ENCODE measurements around the gene ATP9B.

ATP9B gene

DNA sequence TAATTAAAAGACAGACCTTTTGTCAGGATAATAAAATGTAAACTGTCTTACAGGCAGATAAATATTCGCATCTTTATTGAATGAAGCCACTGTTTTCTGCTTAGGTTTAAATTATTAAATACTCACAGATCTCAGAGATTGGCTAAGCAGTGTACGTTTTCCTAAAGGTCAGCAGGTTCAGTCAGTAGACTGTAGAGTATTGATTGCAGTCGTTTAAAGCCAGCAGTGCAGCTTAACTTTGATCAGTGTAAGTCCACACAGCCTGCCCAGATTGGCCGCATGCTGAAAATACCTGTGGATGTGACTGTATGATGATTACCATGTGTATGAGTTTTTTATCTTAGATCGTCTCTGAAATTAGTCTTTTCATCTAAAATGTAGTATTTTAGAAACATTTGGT lies 42.3 kb downstream of the ATP9B start:
- Histone ChIP-seq H3K4me1 (ENCODE audit: control insufficient read depth, low read depth, low read length) (no peaks in the 10 kb centered on the region), H3K36me3 (ENCODE audit: control insufficient read depth, low read depth, low read length) (no peaks in the 10 kb centered on the region), H3K9ac (ENCODE audit: low read length) (no peak overlapping the region), H3K27ac (ENCODE audit: low read length) (no peak overlapping the region), H3K9me3 (ENCODE audit: control insufficient read depth, low read depth, low read length) (no peaks in the 10 kb centered on the region), H3K27me3 (ENCODE audit: control insufficient read depth, insufficient read depth, low read length) (no peaks in the 10 kb centered on the region), H3K4me3 (ENCODE audit: low read length) (no peak overlapping the region)

- Histone ChIP-seq H3K4me1 (ENCODE audit: control insufficient read depth, low read depth, low read length) (no peaks in the 10 kb centered on the region), H3K36me3 (ENCODE audit: control insufficient read depth, low read depth, low read length) (no peaks in the 10 kb centered on the region), H3K9me3 (ENCODE audit: control insufficient read depth, low read depth, low read length) (no peaks in the 10 kb centered on the region), H3K9ac (ENCODE audit: low read length) (no peak overlapping the region), H3K27ac (ENCODE audit: low read length) (no peak overlapping the region), H3K4me3 (ENCODE audit: low read length) (no peak overlapping the region), H3K27me3 (ENCODE audit: control insufficient read depth, insufficient read depth, low read length) (no peaks in the 10 kb centered on the region)
Observed at GRCh38 chr18:79117385-79117784, 48.2 kb downstream of the ATP9B start.

- H3K9me3 ChIP-seq (ENCODE audit: control insufficient read depth, low read depth, low read length), result no peaks in the 10 kb centered on the region
- no peaks in the 10 kb centered on the region for H3K36me3 ChIP-seq (ENCODE audit: control insufficient read depth, low read depth, low read length)
- H3K27me3 ChIP-seq (ENCODE audit: control insufficient read depth, insufficient read depth, low read length), result no peaks in the 10 kb centered on the region
- no peak overlapping the region for H3K4me3 ChIP-seq (ENCODE audit: low read length)
- no peak overlapping the region for H3K9ac ChIP-seq (ENCODE audit: low read length)
- no peak overlapping the region for H3K27ac ChIP-seq (ENCODE audit: low read length)
- H3K4me1 ChIP-seq (ENCODE audit: control insufficient read depth, low read depth, low read length), result no peaks in the 10 kb centered on the region
Observed at GRCh38 chr18:79117788-79118187, 48.6 kb downstream of the ATP9B start.

DNA sequence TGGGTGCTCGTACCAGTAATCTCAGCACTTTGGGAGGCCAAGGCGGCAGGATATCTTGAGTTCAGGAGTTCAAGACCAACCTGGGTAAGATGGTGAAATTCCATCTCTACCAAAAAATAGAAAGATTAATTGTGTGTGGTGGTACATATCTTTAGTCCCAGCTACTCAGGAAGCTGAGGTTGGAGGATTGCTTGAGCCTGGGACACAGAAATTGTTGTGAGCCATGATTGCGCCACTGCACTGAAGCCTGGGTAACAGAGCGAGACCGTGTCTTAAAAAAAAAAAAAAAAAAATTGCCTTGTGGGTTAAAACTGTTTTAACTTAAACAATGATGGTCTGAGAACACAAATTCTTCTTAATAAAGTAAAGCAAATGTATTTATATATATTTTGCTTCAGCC lies 49.6 kb downstream of the ATP9B start:
- no peak overlapping the region for H3K9ac ChIP-seq (ENCODE audit: low read length)
- no peaks in the 10 kb centered on the region for H3K4me1 ChIP-seq (ENCODE audit: control insufficient read depth, low read depth, low read length)
- H3K9me3 ChIP-seq (ENCODE audit: control insufficient read depth, low read depth, low read length), result no peaks in the 10 kb centered on the region
- no peak overlapping the region for H3K27ac ChIP-seq (ENCODE audit: low read length)
- H3K27me3 ChIP-seq (ENCODE audit: control insufficient read depth, insufficient read depth, low read length), result no peaks in the 10 kb centered on the region
- H3K4me3 ChIP-seq (ENCODE audit: low read length), result no peak overlapping the region
- H3K36me3 ChIP-seq (ENCODE audit: control insufficient read depth, low read depth, low read length), result no peaks in the 10 kb centered on the region

DNA sequence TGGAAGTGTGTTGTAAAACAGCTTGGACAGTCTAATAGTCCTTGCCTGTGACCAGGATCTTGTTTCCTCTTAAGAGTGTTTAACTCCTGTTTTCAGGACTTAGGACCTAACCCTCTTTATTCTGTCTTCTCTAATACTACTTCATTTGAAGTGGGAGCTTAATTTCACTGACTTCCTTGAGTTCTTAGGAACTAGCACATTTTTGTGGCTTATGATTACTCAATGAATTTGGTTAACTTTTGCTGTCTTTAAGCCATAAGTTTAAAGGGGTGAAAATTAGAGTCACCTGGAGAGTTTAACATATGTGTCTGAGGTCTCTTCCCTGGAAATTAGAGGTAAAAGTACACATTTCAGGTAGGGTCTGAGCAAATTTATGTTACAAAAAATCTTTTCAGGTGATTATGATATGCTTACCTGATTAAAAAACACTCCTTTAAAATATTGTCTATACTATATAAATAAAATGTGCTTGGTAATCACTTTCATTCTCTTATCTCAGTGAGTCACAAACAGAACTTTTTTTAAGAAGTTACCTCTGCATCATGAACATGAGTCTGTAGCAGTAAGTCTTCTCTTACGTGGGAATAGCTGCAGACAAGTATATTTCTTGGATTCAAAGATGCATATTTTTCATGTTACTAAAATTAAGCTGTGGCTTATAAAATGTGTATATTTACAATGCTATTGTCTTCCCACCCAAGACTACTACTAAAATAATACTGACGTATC lies 52.7 kb downstream of the ATP9B start:
- Histone ChIP-seq H3K9ac (ENCODE audit: low read length) (no peak overlapping the region), H3K9me3 (ENCODE audit: control insufficient read depth, low read depth, low read length) (no peaks in the 10 kb centered on the region), H3K36me3 (ENCODE audit: control insufficient read depth, low read depth, low read length) (no peaks in the 10 kb centered on the region), H3K27me3 (ENCODE audit: control insufficient read depth, insufficient read depth, low read length) (no peaks in the 10 kb centered on the region), H3K4me3 (ENCODE audit: low read length) (no peak overlapping the region), H3K4me1 (ENCODE audit: control insufficient read depth, low read depth, low read length) (no peaks in the 10 kb centered on the region), H3K27ac (ENCODE audit: low read length) (no peak overlapping the region)

DNA sequence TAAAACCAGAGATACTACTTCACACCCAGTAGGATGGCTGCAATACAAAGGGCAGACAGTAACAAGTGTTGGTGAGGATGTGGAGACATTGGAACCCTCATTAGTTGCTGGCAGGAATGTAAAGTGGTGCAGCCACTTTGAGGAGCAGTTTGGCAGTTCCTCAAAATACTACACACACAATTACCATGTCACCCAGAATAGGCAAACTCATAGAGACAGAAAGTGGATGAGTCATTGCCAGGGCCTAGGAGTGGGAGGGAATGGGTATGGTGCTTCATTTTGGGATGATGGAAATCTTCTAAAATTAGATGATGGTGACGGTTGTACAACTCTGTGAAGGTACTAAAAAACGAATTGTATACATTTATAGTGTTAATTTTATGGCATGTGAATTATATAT lies 54.8 kb downstream of the ATP9B start:
- H3K4me3 ChIP-seq (ENCODE audit: low read length), result no peak overlapping the region
- H3K9ac ChIP-seq (ENCODE audit: low read length), result no peak overlapping the region
- no peaks in the 10 kb centered on the region for H3K9me3 ChIP-seq (ENCODE audit: control insufficient read depth, low read depth, low read length)
- H3K4me1 ChIP-seq (ENCODE audit: control insufficient read depth, low read depth, low read length), result no peaks in the 10 kb centered on the region
- H3K27me3 ChIP-seq (ENCODE audit: control insufficient read depth, insufficient read depth, low read length), result no peaks in the 10 kb centered on the region
- peaks cover 3% of the 10 kb centered on the region for H3K36me3 ChIP-seq (ENCODE audit: control insufficient read depth, low read depth, low read length)
- H3K27ac ChIP-seq (ENCODE audit: low read length), result no peak overlapping the region

GRCh38 chr18:79129120-79129519 lies 59.9 kb downstream of the ATP9B start:
- Histone ChIP-seq H3K4me3 (ENCODE audit: low read length) (no peak overlapping the region), H3K9me3 (ENCODE audit: control insufficient read depth, low read depth, low read length) (no peaks in the 10 kb centered on the region), H3K27ac (ENCODE audit: low read length) (no peak overlapping the region), H3K4me1 (ENCODE audit: control insufficient read depth, low read depth, low read length) (no peaks in the 10 kb centered on the region), H3K9ac (ENCODE audit: low read length) (no peak overlapping the region), H3K36me3 (ENCODE audit: control insufficient read depth, low read depth, low read length) (peaks cover 3% of the 10 kb centered on the region), H3K27me3 (ENCODE audit: control insufficient read depth, insufficient read depth, low read length) (no peaks in the 10 kb centered on the region)

- no peaks in the 10 kb centered on the region for H3K36me3 ChIP-seq (ENCODE audit: control insufficient read depth, low read depth, low read length)
- no peaks in the 10 kb centered on the region for H3K4me1 ChIP-seq (ENCODE audit: control insufficient read depth, low read depth, low read length)
- H3K27me3 ChIP-seq (ENCODE audit: control insufficient read depth, insufficient read depth, low read length), result no peaks in the 10 kb centered on the region
- H3K9ac ChIP-seq (ENCODE audit: low read length), result no peak overlapping the region
- no peak overlapping the region for H3K27ac ChIP-seq (ENCODE audit: low read length)
- H3K4me3 ChIP-seq (ENCODE audit: low read length), result no peak overlapping the region
- no peaks in the 10 kb centered on the region for H3K9me3 ChIP-seq (ENCODE audit: control insufficient read depth, low read depth, low read length)
Observed at GRCh38 chr18:79133724-79134123, 64.5 kb downstream of the ATP9B start.

DNA sequence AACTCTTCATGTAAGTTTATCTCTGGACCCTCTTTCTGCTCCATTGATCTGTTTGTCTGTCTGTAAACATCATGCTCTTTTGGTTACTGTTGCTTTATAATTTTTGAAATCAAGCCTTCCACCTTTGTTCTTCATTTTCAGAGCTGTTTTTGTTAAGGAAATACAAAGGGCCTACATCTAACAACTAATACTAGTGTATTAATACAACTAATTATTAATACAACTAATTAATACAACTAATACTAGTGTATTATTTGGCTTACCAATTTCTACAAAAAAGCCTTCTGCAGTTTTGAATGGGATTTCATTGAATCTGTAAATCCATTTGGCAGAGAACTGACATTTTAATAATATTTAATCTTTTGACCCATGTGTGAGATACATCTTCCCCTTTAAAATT lies 66.7 kb downstream of the ATP9B start:
- H3K9me3 ChIP-seq (ENCODE audit: control insufficient read depth, low read depth, low read length), result no peaks in the 10 kb centered on the region
- no peaks in the 10 kb centered on the region for H3K36me3 ChIP-seq (ENCODE audit: control insufficient read depth, low read depth, low read length)
- no peaks in the 10 kb centered on the region for H3K27me3 ChIP-seq (ENCODE audit: control insufficient read depth, insufficient read depth, low read length)
- H3K9ac ChIP-seq (ENCODE audit: low read length), result no peak overlapping the region
- no peaks in the 10 kb centered on the region for H3K4me1 ChIP-seq (ENCODE audit: control insufficient read depth, low read depth, low read length)
- H3K27ac ChIP-seq (ENCODE audit: low read length), result no peak overlapping the region
- no peak overlapping the region for H3K4me3 ChIP-seq (ENCODE audit: low read length)

DNA sequence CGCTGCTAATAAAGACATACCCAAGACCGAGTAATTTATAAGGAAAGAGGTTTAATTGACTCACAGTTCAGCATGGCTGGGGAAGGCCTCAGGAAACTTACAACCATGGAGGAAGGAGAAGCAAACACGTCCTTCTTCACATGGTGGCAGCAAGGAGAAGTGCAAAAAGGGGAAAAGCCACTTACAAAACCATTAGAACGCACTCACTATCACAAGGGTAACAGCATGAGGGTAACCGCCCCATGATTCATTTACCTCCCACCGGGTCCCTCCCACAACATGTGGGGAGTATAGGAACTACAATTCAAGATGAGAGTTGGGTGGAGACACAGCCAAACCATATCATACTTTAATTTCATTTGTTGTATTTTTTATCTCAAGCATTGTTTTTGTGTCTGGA lies 67.5 kb downstream of the ATP9B start:
- no peaks in the 10 kb centered on the region for H3K27me3 ChIP-seq (ENCODE audit: control insufficient read depth, insufficient read depth, low read length)
- H3K36me3 ChIP-seq (ENCODE audit: control insufficient read depth, low read depth, low read length), result no peaks in the 10 kb centered on the region
- no peaks in the 10 kb centered on the region for H3K9me3 ChIP-seq (ENCODE audit: control insufficient read depth, low read depth, low read length)
- H3K4me3 ChIP-seq (ENCODE audit: low read length), result no peak overlapping the region
- H3K9ac ChIP-seq (ENCODE audit: low read length), result no peak overlapping the region
- no peaks in the 10 kb centered on the region for H3K4me1 ChIP-seq (ENCODE audit: control insufficient read depth, low read depth, low read length)
- H3K27ac ChIP-seq (ENCODE audit: low read length), result no peak overlapping the region

DNA sequence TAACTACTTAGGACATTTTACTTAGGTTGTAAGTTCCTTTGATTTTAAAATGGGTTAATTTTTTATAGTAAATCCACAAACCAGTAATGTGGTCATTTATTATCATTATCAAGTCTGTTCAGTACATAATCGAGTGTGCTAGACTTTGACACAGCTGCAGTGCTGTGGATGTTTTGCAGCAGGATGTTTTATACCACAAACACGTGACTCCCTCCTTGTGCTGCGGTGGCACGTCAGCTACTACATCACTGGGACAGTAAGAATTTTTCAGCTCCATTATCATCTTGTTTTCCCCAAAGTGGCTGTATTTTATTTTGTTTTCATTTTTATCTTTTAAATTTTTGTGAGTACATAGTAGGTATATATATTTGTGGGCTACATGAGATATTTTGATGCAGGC lies 70.0 kb downstream of the ATP9B start:
- H3K4me1 ChIP-seq (ENCODE audit: control insufficient read depth, low read depth, low read length), result no peaks in the 10 kb centered on the region
- H3K27ac ChIP-seq (ENCODE audit: low read length), result no peak overlapping the region
- no peaks in the 10 kb centered on the region for H3K36me3 ChIP-seq (ENCODE audit: control insufficient read depth, low read depth, low read length)
- no peaks in the 10 kb centered on the region for H3K27me3 ChIP-seq (ENCODE audit: control insufficient read depth, insufficient read depth, low read length)
- H3K9ac ChIP-seq (ENCODE audit: low read length), result no peak overlapping the region
- H3K9me3 ChIP-seq (ENCODE audit: control insufficient read depth, low read depth, low read length), result no peaks in the 10 kb centered on the region
- H3K4me3 ChIP-seq (ENCODE audit: low read length), result no peak overlapping the region

- Histone ChIP-seq H3K9ac (ENCODE audit: low read length) (no peak overlapping the region), H3K27me3 (ENCODE audit: control insufficient read depth, insufficient read depth, low read length) (no peaks in the 10 kb centered on the region), H3K9me3 (ENCODE audit: control insufficient read depth, low read depth, low read length) (no peaks in the 10 kb centered on the region), H3K36me3 (ENCODE audit: control insufficient read depth, low read depth, low read length) (no peaks in the 10 kb centered on the region), H3K27ac (ENCODE audit: low read length) (no peak overlapping the region), H3K4me3 (ENCODE audit: low read length) (no peak overlapping the region), H3K4me1 (ENCODE audit: control insufficient read depth, low read depth, low read length) (no peaks in the 10 kb centered on the region)
Observed at GRCh38 chr18:79147014-79147413, 77.8 kb downstream of the ATP9B start.
